IMR-90 (cell line): Measurements from ENCODE around the gene FXR2.

ENCODE experiments used
- CTCF ChIP-seq: conservative IDR thresholded peaks from 2 replicates; pipeline ENCODE4 v1.5.1; 2012; ENCODE audit warnings: mild to moderate bottlenecking, low read depth, low read length, improper control_type of control experiment
- POLR2A ChIP-seq: IDR thresholded peaks from 2 replicates; pipeline ENCODE4 v1.6.1; 2012; ENCODE audit warnings: mild to moderate bottlenecking, low read depth, low read length
- RAD21 ChIP-seq: IDR thresholded peaks from 2 replicates; pipeline ENCODE4 v1.6.1; 2012; ENCODE audit warnings: low read length, improper control_type of control experiment
- RFX5 ChIP-seq: IDR thresholded peaks from 2 replicates; pipeline ENCODE4 v1.8.0; 2012; ENCODE audit warnings: low read depth, mild to moderate bottlenecking, low read length, moderate library complexity
- SMC3 ChIP-seq: fragments of 150-350 bp; IDR thresholded peaks from 2 replicates; pipeline ENCODE4 v1.6.1; 2016; ENCODE audit warnings: low read depth, mild to moderate bottlenecking, antibody characterized with exemption, low read length, moderate library complexity
- USF2 ChIP-seq: fragments of 150-350 bp; IDR thresholded peaks from 2 replicates; pipeline ENCODE4 v1.6.1; 2017; ENCODE audit warnings: mild to moderate bottlenecking, antibody characterized with exemption, low read length, low read depth

GRCh38 chr17:7586673-7587419 lies 27.9 kb downstream of the FXR2 start:
- no peak for TF ChIP-seq CTCF
- TF ChIP-seq RAD21 = no peak
- TF ChIP-seq SMC3 = no peak
- TF ChIP-seq POLR2A = no peak
- TF ChIP-seq RFX5 = no peak
- TF ChIP-seq USF2 = no peak
